H54 (cell line): ENCODE results near the gene CLASP1.
A peak's percentile ranks its signal among the peaks of the same experiment; 100 is the strongest.
"Not testable (repeated sequence)": the region's sequence is repeated elsewhere in the genome, so short reads cannot be mapped to it uniquely, and the experiment has no call there.

ENCODE experiments used
- DNase-seq: peaks from one replicate; pipeline ENCODE4 v3.0.0; 2011; ENCODE audit warnings: low spot score, mixed read lengths; ENCODE audit not compliant: insufficient read length
- FAIRE-seq: peaks from 3 replicates; lab custom pipeline; 2011; peaks lifted over from hg19 to GRCh38; lab: Jason Lieb, UNC
- POLR2A ChIP-seq: IDR thresholded peaks from 2 replicates; pipeline ENCODE4 v1.6.1; 2011; ENCODE audit warnings: low read depth, mild to moderate bottlenecking, low read length

CLASP1 gene

GRCh38 chr2:121613152-121613551, 36.1 kb downstream of the CLASP1 start:
- FAIRE-seq (no peak), DNase-seq (no peak)
- TF ChIP-seq POLR2A, result no peak

- DNase-seq (no peak), FAIRE-seq (no peak)
- no peak for TF ChIP-seq POLR2A
Observed at GRCh38 chr2:121611730-121612705, 37.2 kb downstream of the CLASP1 start.

DNA sequence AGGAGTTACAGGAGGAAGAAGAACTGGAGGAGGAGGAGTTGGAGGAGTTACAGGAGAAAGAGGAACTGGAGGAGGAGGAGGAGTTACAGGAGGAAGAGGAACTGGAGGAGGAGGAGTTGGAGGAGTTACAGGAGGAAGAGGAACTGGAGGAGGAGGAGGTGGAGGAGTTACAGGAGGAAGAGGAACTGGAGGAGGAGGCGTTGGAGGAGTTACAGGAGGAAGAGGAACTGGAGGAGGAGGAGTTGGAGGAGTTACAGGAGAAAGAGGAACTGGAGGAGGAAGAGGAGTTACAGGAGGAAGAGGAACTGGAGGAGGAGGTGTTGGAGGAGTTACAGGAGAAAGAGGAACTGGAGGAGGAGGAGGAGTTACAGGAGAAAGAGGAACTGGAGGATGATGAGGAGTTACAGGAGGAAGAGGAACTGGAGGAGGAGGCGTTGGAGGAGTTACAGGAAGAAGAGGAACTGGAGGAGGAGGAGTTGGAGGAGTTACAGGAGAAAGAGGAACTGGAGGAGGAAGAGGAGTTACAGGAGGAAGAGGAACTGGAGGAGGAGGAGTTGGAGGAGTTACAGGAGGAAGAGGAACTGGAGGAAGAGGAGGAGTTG, 38.1 kb downstream of the CLASP1 start:
- not testable (repeated sequence) for FAIRE-seq, DNase-seq

GRCh38 chr2:121610487-121610874, 38.8 kb downstream of the CLASP1 start:
- DNase-seq, FAIRE-seq: not testable (repeated sequence)

- no peak for TF ChIP-seq POLR2A
- DNase-seq (no peak), FAIRE-seq (no peak)
Observed at GRCh38 chr2:121608967-121609366, 40.3 kb downstream of the CLASP1 start.

GRCh38 chr2:121608367-121608766, 40.9 kb downstream of the CLASP1 start:
- no peak for DNase-seq
- no peak for FAIRE-seq
- TF ChIP-seq POLR2A, result no peak

DNA sequence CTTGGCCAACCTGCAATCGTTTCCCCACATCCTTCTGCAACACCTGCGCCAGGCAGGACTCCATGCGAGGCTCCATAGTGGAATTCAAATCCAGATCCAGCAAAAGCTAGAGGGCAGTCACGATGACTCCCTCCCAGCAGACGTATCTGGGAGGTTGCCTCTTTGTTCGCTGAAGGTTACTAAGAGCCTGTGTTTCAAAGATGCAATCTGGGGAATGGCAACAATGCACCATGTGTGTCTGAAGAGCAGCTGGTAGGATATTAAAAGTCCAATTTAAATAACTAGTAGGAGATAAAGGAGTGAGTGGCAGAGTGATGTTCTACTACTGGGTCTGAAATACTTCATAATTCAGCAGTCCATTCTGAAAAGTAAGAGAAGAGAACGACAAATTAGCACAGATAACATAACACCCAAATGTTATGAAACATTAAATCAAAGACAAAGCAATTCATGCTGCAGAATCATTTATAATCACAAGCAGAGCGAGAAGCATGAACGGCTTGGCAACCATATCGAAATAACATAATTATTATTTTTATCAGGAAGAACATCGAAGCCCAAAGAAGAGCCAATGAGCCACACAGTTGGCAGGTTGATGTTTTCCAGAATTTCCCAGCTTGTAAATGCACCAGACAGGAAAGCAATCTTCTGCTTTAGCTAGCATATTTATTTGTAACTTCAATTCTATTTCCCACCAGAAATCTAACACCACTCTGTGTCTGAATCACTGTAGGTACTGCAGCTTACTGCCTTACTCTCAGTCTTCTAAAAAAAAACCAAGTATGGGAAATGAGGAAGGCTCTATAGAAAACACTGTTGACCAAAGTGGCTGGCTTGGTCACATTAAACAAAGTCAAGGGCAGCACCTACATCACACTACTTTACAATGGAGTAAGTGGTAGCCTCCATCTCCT, 43.2 kb downstream of the CLASP1 start:
- FAIRE-seq (no peak), DNase-seq (no peak)
- TF ChIP-seq POLR2A, result no peak

- no peak for TF ChIP-seq POLR2A
- DNase-seq (no peak), FAIRE-seq (no peak)
Observed at GRCh38 chr2:121603185-121603584, 46.1 kb downstream of the CLASP1 start.

GRCh38 chr2:121599963-121600651, 49.2 kb downstream of the CLASP1 start:
- FAIRE-seq, result no peak

GRCh38 chr2:121598087-121598486, 51.2 kb downstream of the CLASP1 start:
- DNase-seq (no peak), FAIRE-seq (no peak)
- no peak for TF ChIP-seq POLR2A

More at GRCh38 chr2:121599963-121600651, 49.2 kb downstream of the CLASP1 start:
- no peak for DNase-seq
- TF ChIP-seq POLR2A, result no peak

GRCh38 chr2:121596221-121597080, 52.8 kb downstream of the CLASP1 start:
- FAIRE-seq (peak; percentile 80), DNase-seq (no peak)
- no peak for TF ChIP-seq POLR2A
